ENCODE measurements around the gene HLA-B.

- TF ChIP-seq, protein P1, sequence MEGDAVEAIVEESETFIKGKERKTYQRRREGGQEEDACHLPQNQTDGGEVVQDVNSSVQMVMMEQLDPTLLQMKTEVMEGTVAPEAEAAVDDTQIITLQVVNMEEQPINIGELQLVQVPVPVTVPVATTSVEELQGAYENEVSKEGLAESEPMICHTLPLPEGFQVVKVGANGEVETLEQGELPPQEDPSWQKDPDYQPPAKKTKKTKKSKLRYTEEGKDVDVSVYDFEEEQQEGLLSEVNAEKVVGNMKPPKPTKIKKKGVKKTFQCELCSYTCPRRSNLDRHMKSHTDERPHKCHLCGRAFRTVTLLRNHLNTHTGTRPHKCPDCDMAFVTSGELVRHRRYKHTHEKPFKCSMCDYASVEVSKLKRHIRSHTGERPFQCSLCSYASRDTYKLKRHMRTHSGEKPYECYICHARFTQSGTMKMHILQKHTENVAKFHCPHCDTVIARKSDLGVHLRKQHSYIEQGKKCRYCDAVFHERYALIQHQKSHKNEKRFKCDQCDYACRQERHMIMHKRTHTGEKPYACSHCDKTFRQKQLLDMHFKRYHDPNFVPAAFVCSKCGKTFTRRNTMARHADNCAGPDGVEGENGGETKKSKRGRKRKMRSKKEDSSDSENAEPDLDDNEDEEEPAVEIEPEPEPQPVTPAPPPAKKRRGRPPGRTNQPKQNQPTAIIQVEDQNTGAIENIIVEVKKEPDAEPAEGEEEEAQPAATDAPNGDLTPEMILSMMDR (IDR thresholded peaks at IDR 0.05), result no peak
- no peak for TF ChIP-seq ZFX (IDR thresholded peaks at IDR 0.05; ENCODE audit: borderline replicate concordance)
Measured at GRCh38 chr6:31353384-31353945, 3.5 kb downstream of the HLA-B start.

Data from 22Rv1 (cell line).